ENCODE results near the gene SEMA5A.

SEMA5A gene

GRCh38 chr5:9169557-9169902 is 376.3 kb downstream of the SEMA5A start:
- no peak overlapping the region for H2AFZ ChIP-seq (ENCODE audit: low read length)
- H3K27me3 ChIP-seq (replicated peaks; ENCODE audit: insufficient read depth, low read length): no peaks in the 10 kb centered on the region
- no peaks in the 10 kb centered on the region for H3K9me3 ChIP-seq (replicated peaks; ENCODE audit: insufficient read depth, low read length)
- H3K4me3 ChIP-seq (ENCODE audit: low read length): no peak overlapping the region
- H3K36me3 ChIP-seq (replicated peaks; ENCODE audit: insufficient read depth, low read length): no peaks in the 10 kb centered on the region
- H3K4me1 ChIP-seq (ENCODE audit: low read length): no peaks in the 10 kb centered on the region
- H3F3A ChIP-seq (ENCODE audit: insufficient read depth, low read length): no peaks in the 10 kb centered on the region
- no peak for TF ChIP-seq EZH2phosphoT487 (IDR thresholded peaks at IDR 0.05; ENCODE audit: low read length)
- no peak for TF ChIP-seq CTCF (IDR thresholded peaks at IDR 0.05; ENCODE audit: low read length)
- TF ChIP-seq EZH2 (optimal IDR thresholded peaks at IDR 0.05; ENCODE audit: low read depth, low read length): no peak
- H3K4me2 ChIP-seq (ENCODE audit: low read depth, low read length): no peak overlapping the region
- H3K9me2 ChIP-seq (replicated peaks; ENCODE audit: insufficient read depth, low read length): no peaks in the 10 kb centered on the region
- H3K9ac ChIP-seq (ENCODE audit: low read length): no peak overlapping the region
- no peak overlapping the region for H3K27ac ChIP-seq (ENCODE audit: low read length)
- DNase-seq: no peak
- no peaks in the 10 kb centered on the region for H4K20me1 ChIP-seq (ENCODE audit: insufficient read depth, low read length)
- no peaks in the 10 kb centered on the region for H3K79me2 ChIP-seq (ENCODE audit: low read length)

DNA sequence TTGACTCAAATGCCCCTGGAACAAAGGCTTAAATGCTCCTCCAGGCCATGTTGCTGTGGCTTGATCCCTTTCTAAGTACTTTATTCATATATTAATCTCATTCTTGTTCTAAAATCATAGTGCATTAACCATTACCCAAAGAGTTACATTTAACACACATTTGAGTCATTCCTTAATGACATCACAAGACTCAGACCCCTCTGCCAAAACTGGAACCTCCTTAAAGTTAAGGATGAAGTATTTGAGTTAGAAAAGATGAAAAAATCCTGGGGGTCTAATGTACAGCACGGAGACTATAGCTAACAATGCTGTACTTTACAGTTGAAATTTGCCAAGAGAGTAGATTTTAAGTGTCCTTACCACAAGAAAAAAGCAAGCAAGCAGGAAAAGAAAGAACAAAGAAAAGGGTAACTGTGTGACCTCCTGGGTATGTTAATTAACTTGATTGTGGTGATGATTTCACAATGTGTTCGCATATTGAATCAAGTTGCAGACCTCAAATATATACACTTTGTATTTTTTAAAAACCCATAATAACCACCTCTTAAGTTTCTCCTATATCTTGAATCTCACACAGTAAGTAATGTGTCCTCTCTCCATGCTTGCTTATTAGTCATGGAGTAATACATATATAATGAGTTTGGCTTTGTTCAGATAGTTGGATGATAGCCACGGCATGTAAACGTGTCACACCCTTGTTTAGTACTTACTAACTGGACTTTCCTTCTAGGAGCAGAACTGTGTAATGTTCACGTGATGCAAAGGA is 376.9 kb downstream of the SEMA5A start:
- H3K9me2 ChIP-seq (replicated peaks; ENCODE audit: insufficient read depth, low read length): no peaks in the 10 kb centered on the region
- H3K9me3 ChIP-seq (replicated peaks; ENCODE audit: insufficient read depth, low read length): no peaks in the 10 kb centered on the region
- H3K36me3 ChIP-seq (replicated peaks; ENCODE audit: insufficient read depth, low read length): no peaks in the 10 kb centered on the region
- H3F3A ChIP-seq (ENCODE audit: insufficient read depth, low read length): no peaks in the 10 kb centered on the region
- H3K4me2 ChIP-seq (ENCODE audit: low read depth, low read length): no peak overlapping the region
- no peak for DNase-seq
- no peak overlapping the region for H3K27ac ChIP-seq (ENCODE audit: low read length)
- H4K20me1 ChIP-seq (ENCODE audit: insufficient read depth, low read length): no peaks in the 10 kb centered on the region
- H3K4me1 ChIP-seq (ENCODE audit: low read length): no peaks in the 10 kb centered on the region
- H3K9ac ChIP-seq (ENCODE audit: low read length): no peak overlapping the region
- H3K27me3 ChIP-seq (replicated peaks; ENCODE audit: insufficient read depth, low read length): no peaks in the 10 kb centered on the region
- no peak overlapping the region for H3K4me3 ChIP-seq (ENCODE audit: low read length)
- no peak overlapping the region for H2AFZ ChIP-seq (ENCODE audit: low read length)
- no peak for TF ChIP-seq EZH2 (optimal IDR thresholded peaks at IDR 0.05; ENCODE audit: low read depth, low read length)
- TF ChIP-seq CTCF (IDR thresholded peaks at IDR 0.05; ENCODE audit: low read length): no peak
- no peak for TF ChIP-seq EZH2phosphoT487 (IDR thresholded peaks at IDR 0.05; ENCODE audit: low read length)
- no peaks in the 10 kb centered on the region for H3K79me2 ChIP-seq (ENCODE audit: low read length)

GRCh38 chr5:9166202-9167112 is 379.4 kb downstream of the SEMA5A start:
- TF ChIP-seq CTCF (IDR thresholded peaks at IDR 0.05; ENCODE audit: low read length) (no peak), EZH2phosphoT487 (IDR thresholded peaks at IDR 0.05; ENCODE audit: low read length) (no peak), EZH2 (optimal IDR thresholded peaks at IDR 0.05; ENCODE audit: low read depth, low read length) (no peak)
- H4K20me1 ChIP-seq (ENCODE audit: insufficient read depth, low read length): no peaks in the 10 kb centered on the region
- DNase-seq: no peak
- H3K4me2 ChIP-seq (ENCODE audit: low read depth, low read length): no peak overlapping the region
- no peaks in the 10 kb centered on the region for H3K36me3 ChIP-seq (replicated peaks; ENCODE audit: insufficient read depth, low read length)
- H3K79me2 ChIP-seq (ENCODE audit: low read length): no peaks in the 10 kb centered on the region
- H3K9ac ChIP-seq (ENCODE audit: low read length): no peak overlapping the region
- no peaks in the 10 kb centered on the region for H3K9me2 ChIP-seq (replicated peaks; ENCODE audit: insufficient read depth, low read length)
- no peaks in the 10 kb centered on the region for H3K27me3 ChIP-seq (replicated peaks; ENCODE audit: insufficient read depth, low read length)
- H3K9me3 ChIP-seq (replicated peaks; ENCODE audit: insufficient read depth, low read length): no peaks in the 10 kb centered on the region
- no peaks in the 10 kb centered on the region for H3K4me1 ChIP-seq (ENCODE audit: low read length)
- H3K4me3 ChIP-seq (ENCODE audit: low read length): no peak overlapping the region
- H2AFZ ChIP-seq (ENCODE audit: low read length): no peak overlapping the region
- H3K27ac ChIP-seq (ENCODE audit: low read length): no peak overlapping the region
- H3F3A ChIP-seq (ENCODE audit: insufficient read depth, low read length): no peaks in the 10 kb centered on the region

Data from MM.1S (cell line).